ENCODE data around the gene R3HDM4.

The R3HDM4 gene

GRCh38 chr19:876780-877314 is 36.2 kb downstream of the R3HDM4 start:
- TF ChIP-seq CTCF (IDR thresholded peaks at IDR 0.05; ENCODE audit: low read depth, low read length): no peak
- H3K4me3 ChIP-seq (ENCODE audit: low read depth, low read length): no peak overlapping the region

- TF ChIP-seq CTCF (IDR thresholded peaks at IDR 0.05; ENCODE audit: low read depth, low read length): no peak
- H3K4me3 ChIP-seq (ENCODE audit: low read depth, low read length): no peak overlapping the region
Measured at GRCh38 chr19:876089-876488, 36.9 kb downstream of the R3HDM4 start.

- no peak for TF ChIP-seq CTCF (IDR thresholded peaks at IDR 0.05; ENCODE audit: low read depth, low read length)
Measured at GRCh38 chr19:875265-875879, 37.6 kb downstream of the R3HDM4 start.

GRCh38 chr19:873561-874041 is 39.4 kb downstream of the R3HDM4 start:
- TF ChIP-seq CTCF (IDR thresholded peaks at IDR 0.05; ENCODE audit: low read depth, low read length): no peak
- no peak overlapping the region for H3K4me3 ChIP-seq (ENCODE audit: low read depth, low read length)

More at GRCh38 chr19:875265-875879, 37.6 kb downstream of the R3HDM4 start:
- no peak overlapping the region for H3K4me3 ChIP-seq (ENCODE audit: low read depth, low read length)

GRCh38 chr19:873084-873483 is 39.9 kb downstream of the R3HDM4 start:
- no peak for TF ChIP-seq CTCF (IDR thresholded peaks at IDR 0.05; ENCODE audit: low read depth, low read length)
- no peak overlapping the region for H3K4me3 ChIP-seq (ENCODE audit: low read depth, low read length)

- H3K4me3 ChIP-seq (ENCODE audit: low read depth, low read length): no peak overlapping the region
- no peak for TF ChIP-seq CTCF (IDR thresholded peaks at IDR 0.05; ENCODE audit: low read depth, low read length)
Measured at GRCh38 chr19:872266-872951, 40.6 kb downstream of the R3HDM4 start.

Data from WI38 (cell line).